Activated CD4-positive, alpha-beta T cell treated with anti-CD3 and anti-CD28 coated beads, Interleukin-2, amount 10 ng/mL, durations not matched to agents 24 days and 14 days (primary cell): Measurements from ENCODE around the gene SLC26A5. TPM values are rescaled to one million over a fixed set of nuclear protein-coding genes. Genes with fewer than 3 reads are reported as not detected.
A peak's percentile ranks its signal among the peaks of the same experiment; 100 is the strongest.

ENCODE experiments used
- DNase-seq: peaks from one replicate; pipeline ENCODE4 v3.0.0; 2022
- H3K27ac Mint-ChIP-seq: one replicate; pipeline ENCODE4 v1.8.0; 2022; ENCODE audit warnings: mild to moderate bottlenecking, mixed read lengths
- H3K27me3 Mint-ChIP-seq: one replicate; pipeline ENCODE4 v1.8.0; 2022; ENCODE audit warnings: mixed read lengths
- H3K36me3 Mint-ChIP-seq: one replicate; pipeline ENCODE4 v1.8.0; 2022; ENCODE audit warnings: low read depth, mild to moderate bottlenecking, mixed read lengths
- H3K4me1 Mint-ChIP-seq: one replicate; pipeline ENCODE4 v1.8.0; 2021; ENCODE audit warnings: mixed read lengths
- H3K4me3 Mint-ChIP-seq: one replicate; pipeline ENCODE4 v1.8.0; 2022; ENCODE audit warnings: mild to moderate bottlenecking, moderate library complexity, mixed read lengths
- H3K9me3 Mint-ChIP-seq: one replicate; pipeline ENCODE4 v1.8.0; 2021; ENCODE audit warnings: mixed read lengths
- intact Hi-C: fragments of 100-400 bp; cut with micrococcal nuclease; formaldehyde crosslinking; loops from one replicate; pipeline ENCODE4 v1.15.1; 2023
- total RNA-seq: library from RNA; stranded (reverse); gene quantifications from 2 replicates; pipeline ENCODE4 v1.2.3, GENCODE V29; 2022

Gene SLC26A5
- total RNA-seq, 1 donor from 2014 or later, result not detected

DNA sequence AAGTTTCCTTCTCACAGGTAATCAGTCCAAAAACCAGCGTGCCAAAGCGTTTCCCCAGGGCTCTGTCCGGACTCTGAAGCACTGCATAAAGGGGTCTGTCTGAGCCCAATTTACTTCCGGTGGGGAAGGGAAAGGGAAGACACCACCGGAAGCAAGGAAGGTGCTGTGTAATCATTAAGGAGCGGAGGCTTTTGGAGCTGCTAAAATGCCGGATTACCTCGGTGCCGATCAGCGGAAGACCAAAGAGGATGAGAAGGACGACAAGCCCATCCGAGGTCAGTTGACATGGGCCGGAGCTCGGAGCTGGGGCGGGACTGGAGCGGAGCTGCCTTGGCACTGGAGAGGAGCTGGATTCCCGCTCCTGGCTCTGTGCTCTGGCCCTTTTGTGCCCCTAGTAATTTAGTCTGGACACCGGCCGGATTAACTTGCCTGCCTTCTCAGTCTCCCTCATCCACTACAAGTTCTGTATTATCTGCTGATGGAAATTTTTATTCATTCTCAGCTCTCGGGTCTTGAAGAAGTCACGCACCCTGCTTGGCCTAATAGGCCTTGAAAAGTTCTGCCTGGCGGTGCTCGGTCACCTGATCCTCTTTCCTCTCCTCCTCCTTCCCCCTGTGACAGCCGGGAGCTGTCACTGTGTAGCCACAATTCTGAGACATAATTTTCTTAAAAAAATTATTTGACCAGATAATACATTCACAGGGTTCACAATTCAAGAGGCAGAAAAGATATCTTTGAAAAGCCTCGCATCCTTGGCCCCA lies 98.3 kb downstream of the SLC26A5 start, which contains the start of gene PSMC2:
TSS of gene PSMC2 (plus strand) at position 137 of the 761 bp plus-strand sequence. CDS start at position 206, 69 bp downstream.
- Mint-ChIP-seq H3K4me3 (peak within 1 kb of the TSS; percentile 97), H3K27ac (peak within 1 kb of the TSS; percentile 96), H3K36me3 (peaks cover 36% of the 10 kb centered on the region), H3K4me1 (peaks cover 46% of the 10 kb centered on the region), H3K9me3 (no peaks in the 10 kb centered on the region), H3K27me3 (no peaks in the 10 kb centered on the region)
- intact Hi-C loops, result loop anchor here (1.0 to 10.0 kb wide), 4 partner anchors 198 to 1667 kb away; partner anchors contain the start of genes ARMC10, FBXL13, KMT2E and NAPEPLD
- peak; percentile 96 for DNase-seq

DNA sequence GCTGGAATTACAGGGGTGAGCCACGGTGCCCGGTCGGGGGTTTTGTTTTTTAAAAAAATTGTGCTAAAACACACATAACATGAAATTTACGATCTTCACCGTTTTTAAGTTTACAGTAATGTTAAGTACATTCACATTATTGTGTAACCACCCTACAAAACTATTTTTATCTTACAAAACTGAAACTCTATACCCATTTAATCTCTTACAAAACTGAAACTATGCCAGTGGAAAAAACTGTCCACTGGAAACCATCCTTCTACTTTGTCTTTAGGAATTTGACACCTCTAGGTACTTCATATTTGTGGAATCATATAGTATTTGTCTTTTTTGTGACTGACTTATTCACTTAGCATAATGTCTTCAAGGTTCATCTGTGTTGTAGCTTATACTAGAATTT lies 99.6 kb downstream of the SLC26A5 start:
- Mint-ChIP-seq H3K36me3 (peaks cover 35% of the 10 kb centered on the region), H3K4me1 (peaks cover 44% of the 10 kb centered on the region), H3K27ac (no peak overlapping the region), H3K4me3 (peak overlapping the region; percentile 97), H3K27me3 (no peaks in the 10 kb centered on the region), H3K9me3 (no peaks in the 10 kb centered on the region)
- intact Hi-C loops, result loop anchor here (10.0 kb wide), 3 partner anchors 272 to 1668 kb away; partner anchors contain the start of genes ARMC10, FBXL13 and KMT2E
- DNase-seq, result no peak

DNA sequence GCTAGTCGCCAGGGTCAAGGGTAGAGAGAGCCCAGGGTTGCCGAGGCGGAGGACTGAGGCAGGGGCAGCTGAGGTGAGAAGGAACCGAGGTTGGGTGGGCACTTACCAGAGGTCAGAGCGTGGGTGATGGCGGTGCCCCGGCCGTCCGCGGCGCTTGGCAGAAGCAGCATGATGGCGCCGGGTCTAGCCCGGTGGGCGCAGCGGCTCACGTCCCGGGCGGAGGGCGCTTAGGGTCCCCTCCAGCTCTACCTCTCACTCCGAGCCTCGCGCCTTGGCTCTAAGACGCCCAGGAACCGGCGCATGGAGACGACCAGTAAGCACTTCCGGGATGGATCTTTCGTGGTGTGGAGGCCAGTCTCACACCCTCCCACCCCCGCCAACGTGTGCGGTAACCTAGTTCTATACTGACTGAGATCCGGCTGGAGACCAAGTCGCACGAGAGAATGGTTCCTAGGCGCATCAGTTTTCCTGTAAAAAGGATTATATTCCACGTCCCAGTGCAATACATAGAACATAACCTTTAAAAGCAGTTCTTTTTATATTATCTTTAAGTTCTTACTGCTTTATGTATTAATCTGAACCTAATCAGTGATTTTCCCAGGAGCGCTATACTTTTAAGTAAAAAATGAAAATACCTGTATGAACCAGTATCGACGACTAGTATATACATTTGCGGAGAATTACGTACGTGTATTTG lies 101.4 kb downstream of the SLC26A5 start, which contains the start of gene DNAJC2:
TSS of gene DNAJC2 (minus strand) at position 315 of the 697 bp plus-strand sequence. CDS start at position 170, 145 bp downstream.
- peaks cover 44% of the 10 kb centered on the region for H3K36me3 Mint-ChIP-seq
- H3K4me1 Mint-ChIP-seq, result peaks cover 50% of the 10 kb centered on the region
- no peaks in the 10 kb centered on the region for H3K27me3 Mint-ChIP-seq
- intact Hi-C loops, result loop anchor here (1.0 to 10.0 kb wide), 5 partner anchors 47 to 1670 kb away; partner anchors contain the start of genes ARMC10, FBXL13, KMT2E and PMPCB
- peak within 1 kb of the TSS; percentile 99 for H3K27ac Mint-ChIP-seq
- H3K4me3 Mint-ChIP-seq, result peak within 1 kb of the TSS; percentile 100
- H3K9me3 Mint-ChIP-seq, result no peaks in the 10 kb centered on the region
- DNase-seq, result peak; percentile 95

DNA sequence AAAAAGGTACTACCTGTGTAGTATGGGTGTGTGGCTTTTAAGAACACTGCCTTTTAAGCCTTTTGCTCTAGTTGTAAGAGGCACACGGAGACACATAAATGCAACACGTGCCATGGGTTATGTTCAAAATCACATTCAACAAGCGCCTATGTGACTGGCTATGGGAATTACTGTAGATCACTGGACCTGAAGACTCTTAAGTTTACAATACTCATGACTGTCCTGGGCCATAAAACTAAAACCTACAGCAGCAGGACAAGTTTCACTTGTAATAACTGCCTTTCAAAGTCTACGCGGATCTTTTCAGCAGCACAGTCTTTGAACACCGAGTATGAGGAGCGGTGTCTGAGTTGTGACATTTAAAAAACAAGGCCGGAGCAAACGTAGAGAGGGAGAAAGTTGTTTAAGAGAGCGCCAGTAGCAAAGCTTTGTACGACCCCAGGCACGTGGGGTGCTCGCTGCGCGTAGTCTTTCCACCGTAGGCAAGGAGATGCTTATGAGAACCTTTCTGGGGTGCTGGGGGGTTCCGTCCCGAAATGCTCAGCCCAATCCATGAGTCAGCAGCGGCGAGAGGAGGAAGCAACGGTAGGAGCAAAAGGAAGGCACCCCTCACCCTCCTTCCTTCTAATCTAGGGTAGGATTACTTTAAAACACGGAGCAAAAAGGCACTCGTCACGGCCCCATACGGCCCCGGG lies 102.1 kb downstream of the SLC26A5 start:
- Mint-ChIP-seq H3K9me3 (no peaks in the 10 kb centered on the region), H3K36me3 (peaks cover 48% of the 10 kb centered on the region), H3K4me1 (peaks cover 50% of the 10 kb centered on the region), H3K27ac (peak overlapping the region; percentile 99), H3K27me3 (no peaks in the 10 kb centered on the region), H3K4me3 (peak overlapping the region; percentile 100)
- intact Hi-C loops, result loop anchor here (1.0 to 10.0 kb wide), 5 partner anchors 47 to 1671 kb away; partner anchors contain the start of genes ARMC10, FBXL13, KMT2E and PMPCB
- peak; percentile 79 for DNase-seq

DNA sequence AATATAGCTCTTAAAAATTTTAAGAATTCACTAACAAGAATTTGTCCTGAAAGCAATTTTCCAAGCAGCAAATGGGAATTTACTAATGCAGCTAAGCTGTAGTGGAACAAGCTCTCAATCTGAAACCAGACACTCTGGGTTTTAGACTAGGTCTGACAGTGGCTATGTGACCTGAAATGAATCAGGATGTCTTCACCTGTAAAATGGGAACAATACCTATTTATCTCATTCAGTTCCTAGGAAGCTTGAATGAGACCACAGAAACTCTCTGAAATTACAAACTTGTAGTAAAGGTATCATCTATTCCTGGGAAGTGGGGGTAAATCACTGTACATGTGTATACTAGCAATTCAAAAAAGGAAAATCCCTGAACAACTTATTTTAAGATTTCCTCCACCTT lies 102.7 kb downstream of the SLC26A5 start:
- Mint-ChIP-seq H3K27ac (peak overlapping the region; percentile 99), H3K4me1 (peaks cover 47% of the 10 kb centered on the region), H3K36me3 (peaks cover 45% of the 10 kb centered on the region), H3K27me3 (no peaks in the 10 kb centered on the region), H3K9me3 (no peaks in the 10 kb centered on the region), H3K4me3 (peak overlapping the region; percentile 100)
- intact Hi-C loops, result loop anchor here (5.0 to 10.0 kb wide), 4 partner anchors 64 to 1671 kb away; partner anchors contain the start of genes ARMC10, FBXL13 and KMT2E
- DNase-seq, result no peak

DNA sequence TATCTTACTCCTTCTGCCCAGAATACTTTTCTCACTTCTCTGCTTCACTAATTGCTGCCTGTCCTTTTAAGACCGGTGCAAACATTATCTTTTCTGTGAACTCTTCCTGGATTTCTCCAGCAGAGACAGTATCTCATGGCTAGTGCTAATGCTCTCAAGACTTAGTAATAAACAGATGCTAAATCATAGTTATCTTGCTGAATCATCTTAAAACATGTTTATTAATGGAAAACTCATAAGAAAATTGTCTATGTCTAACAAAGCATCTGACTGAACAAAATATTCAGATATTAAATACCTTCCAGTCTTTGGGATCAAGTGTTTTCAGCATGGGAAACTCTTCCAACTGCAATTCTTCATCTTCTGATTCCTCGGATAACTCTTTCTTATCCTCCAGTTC lies 104.5 kb downstream of the SLC26A5 start:
- Mint-ChIP-seq H3K4me1 (peaks cover 40% of the 10 kb centered on the region), H3K9me3 (no peaks in the 10 kb centered on the region), H3K27ac (no peak overlapping the region), H3K27me3 (no peaks in the 10 kb centered on the region), H3K4me3 (no peak overlapping the region), H3K36me3 (peaks cover 55% of the 10 kb centered on the region)
- DNase-seq, result no peak
- intact Hi-C loops, result loop anchor here (5.0 to 10.0 kb wide), 4 partner anchors 66 to 1673 kb away; partner anchors contain the start of genes ARMC10, FBXL13 and KMT2E

DNA sequence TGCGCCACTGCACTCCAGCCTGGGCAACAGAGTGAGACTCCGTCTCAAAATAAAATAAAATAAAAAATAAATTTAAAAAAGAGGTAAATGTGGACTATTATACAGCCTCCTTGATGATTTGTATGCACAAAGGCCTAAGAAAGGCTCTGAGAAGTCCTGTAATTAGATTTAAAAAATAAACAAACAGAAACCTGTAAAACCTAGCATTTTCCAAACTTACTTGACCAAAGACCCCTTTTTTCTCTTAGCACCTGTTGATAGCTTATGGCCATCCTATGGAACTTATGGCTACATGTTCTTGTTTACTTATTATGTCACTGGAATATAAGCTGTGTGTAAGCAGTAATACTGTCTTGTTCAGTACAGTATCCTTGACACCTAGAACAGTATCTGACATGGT lies 107.1 kb downstream of the SLC26A5 start:
- no peaks in the 10 kb centered on the region for H3K27me3 Mint-ChIP-seq
- H3K9me3 Mint-ChIP-seq, result no peaks in the 10 kb centered on the region
- no peak overlapping the region for H3K4me3 Mint-ChIP-seq
- intact Hi-C loops, result no loop called here
- DNase-seq, result no peak
- H3K36me3 Mint-ChIP-seq, result peaks cover 52% of the 10 kb centered on the region
- no peak overlapping the region for H3K27ac Mint-ChIP-seq
- peaks cover 27% of the 10 kb centered on the region for H3K4me1 Mint-ChIP-seq

DNA sequence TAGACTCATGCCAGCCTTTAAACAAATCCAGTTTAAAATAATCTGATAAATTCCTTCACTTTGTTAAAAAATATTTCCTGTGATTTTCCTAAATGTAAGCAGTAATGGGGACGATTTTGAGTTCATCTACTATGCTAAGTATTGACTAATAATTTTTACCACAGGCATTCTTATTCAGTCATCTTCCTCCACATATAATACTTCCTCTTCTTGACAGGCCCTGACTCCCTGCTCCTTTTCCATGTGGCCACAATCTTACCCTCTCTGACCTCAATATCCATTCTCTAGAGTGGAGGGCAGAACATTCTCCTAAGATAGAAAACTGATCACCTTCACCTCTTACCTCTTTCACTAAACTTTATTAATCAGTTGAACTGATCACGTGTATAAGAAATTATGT lies 109.2 kb downstream of the SLC26A5 start:
- Mint-ChIP-seq H3K4me3 (no peak overlapping the region), H3K27ac (no peak overlapping the region), H3K9me3 (no peaks in the 10 kb centered on the region), H3K4me1 (peaks cover 24% of the 10 kb centered on the region), H3K27me3 (no peaks in the 10 kb centered on the region), H3K36me3 (peaks cover 50% of the 10 kb centered on the region)
- no peak for DNase-seq
- intact Hi-C loops, result no loop called here

DNA sequence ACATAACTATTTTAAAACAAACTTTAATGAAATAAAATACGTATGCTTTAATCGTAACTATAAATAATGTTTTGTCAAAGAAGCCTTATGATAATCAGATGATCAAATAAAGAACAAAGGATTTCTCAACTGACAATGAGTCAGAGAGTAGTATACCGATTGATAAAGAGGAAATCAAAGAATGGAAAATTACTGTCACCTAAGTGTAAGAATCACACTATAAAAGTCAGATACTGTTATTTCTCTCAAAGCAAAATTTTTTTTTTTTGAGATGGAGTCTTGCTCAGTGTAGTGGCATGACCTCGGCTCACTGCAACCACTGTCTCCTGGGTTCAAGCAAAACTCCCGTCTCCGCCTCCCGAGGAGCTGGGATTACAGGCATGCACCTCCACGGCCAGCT lies 120.3 kb downstream of the SLC26A5 start:
- peaks cover 4% of the 10 kb centered on the region for H3K4me1 Mint-ChIP-seq
- no peaks in the 10 kb centered on the region for H3K9me3 Mint-ChIP-seq
- no peak overlapping the region for H3K4me3 Mint-ChIP-seq
- intact Hi-C loops, result no loop called here
- peaks cover 43% of the 10 kb centered on the region for H3K36me3 Mint-ChIP-seq
- H3K27me3 Mint-ChIP-seq, result no peaks in the 10 kb centered on the region
- no peak for DNase-seq
- H3K27ac Mint-ChIP-seq, result peak overlapping the region; percentile 76

Other genes with a start within 250 kb of the SLC26A5 start
- gene PMPCB, start 148.8 kb downstream of the SLC26A5 start, total RNA-seq, result 73.1 and 75.9 TPM in 2 replicates
- 67.1 and 68.7 TPM in 2 replicates for gene DNAJC2, start 101.4 kb downstream of the SLC26A5 start, total RNA-seq
- gene PSMC2, start 98.6 kb downstream of the SLC26A5 start, total RNA-seq, result 227 and 229 TPM in 2 replicates